Fibroblast of mammary gland (primary cell): Measurements from ENCODE around the gene PDX1.

Experiments
- DNase-seq: peaks from one replicate; pipeline ENCODE4 v3.0.0-alpha.2; 2010; ENCODE audit warnings: low read depth
- H3K4me3 ChIP-seq: 2 replicates; pipeline ENCODE4 v1.5.1; 2011; ENCODE audit warnings: low read depth, mild to moderate bottlenecking, low read length, moderate library complexity; ENCODE audit not compliant: control insufficient read depth
- CTCF ChIP-seq: conservative IDR thresholded peaks from 2 replicates; pipeline ENCODE4 v1.5.1; 2011; ENCODE audit warnings: low read depth, low read length, inconsistent platforms; ENCODE audit not compliant: control insufficient read depth, insufficient read depth

The PDX1 gene

DNA sequence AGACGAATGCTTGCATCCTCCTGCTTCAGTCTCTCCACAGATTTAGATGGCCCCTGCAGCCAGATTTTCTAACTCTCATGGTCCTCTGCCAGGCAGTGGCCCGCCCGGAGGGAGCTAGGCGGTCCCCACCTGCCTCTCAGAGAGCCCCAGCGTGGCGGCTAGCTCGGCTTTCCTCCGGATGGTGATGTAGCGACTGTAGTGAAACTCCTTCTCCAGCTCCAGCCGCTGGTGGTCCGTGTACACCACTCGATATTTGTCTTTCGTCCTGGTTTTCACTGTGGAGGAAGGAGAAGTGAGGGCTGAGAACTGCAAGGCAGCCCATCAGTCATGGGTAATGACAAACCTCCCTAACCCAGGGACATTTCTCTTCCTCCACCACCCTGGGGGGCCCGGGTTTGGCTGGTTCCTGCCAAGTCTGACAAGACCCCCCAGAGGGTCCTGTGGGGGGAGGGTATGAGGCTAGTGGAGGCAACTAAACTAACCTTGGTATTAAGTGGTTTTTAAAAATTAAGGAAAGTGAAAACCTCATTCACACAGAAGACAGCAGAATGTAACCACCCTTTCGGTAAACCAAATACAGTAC lies 45.0 kb downstream of the PDX1 start:
- DNase-seq = no peak
- no peak for TF ChIP-seq CTCF
- H3K4me3 ChIP-seq = no peak overlapping the region

- no peak for DNase-seq
- no peak overlapping the region for H3K4me3 ChIP-seq
Observed at GRCh38 chr13:27965343-27965739, 45.5 kb downstream of the PDX1 start.

GRCh38 chr13:27965740-27966640 lies 46.2 kb downstream of the PDX1 start:
- H3K4me3 ChIP-seq = no peak overlapping the region
- no peak for DNase-seq
- no peak for TF ChIP-seq CTCF

More at GRCh38 chr13:27965343-27965739, 45.5 kb downstream of the PDX1 start:
- no peak for TF ChIP-seq CTCF

DNA sequence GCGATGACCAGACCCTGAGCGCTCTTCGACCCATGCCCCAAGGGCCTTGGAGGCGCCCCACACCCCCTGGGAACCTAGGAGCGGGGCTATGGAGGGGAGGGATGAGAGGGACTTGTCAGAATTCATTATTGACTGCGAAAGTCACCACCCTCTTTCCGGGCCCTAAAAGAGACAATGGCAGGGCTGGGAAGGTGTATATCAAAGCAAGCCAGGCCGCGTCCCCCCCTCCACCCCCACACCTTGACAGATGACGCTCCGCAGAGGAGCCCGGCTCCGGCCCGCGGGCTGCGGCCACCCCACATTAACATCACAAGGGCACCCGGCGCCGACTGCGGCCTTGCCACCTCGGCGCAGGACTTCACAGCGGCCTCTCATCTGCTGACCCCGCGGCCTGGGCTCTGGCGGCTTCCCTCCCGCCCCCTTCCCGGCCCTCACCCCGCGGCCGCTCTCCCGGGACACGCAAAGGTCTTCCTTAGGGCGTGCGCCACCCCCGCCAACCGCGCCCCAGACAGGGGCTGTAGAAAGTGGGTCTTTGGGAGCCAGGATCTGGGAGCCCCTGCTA lies 46.9 kb downstream of the PDX1 start:
- no peak for DNase-seq
- no peak overlapping the region for H3K4me3 ChIP-seq
- TF ChIP-seq CTCF = no peak

- no peak for DNase-seq
- TF ChIP-seq CTCF = no peak
- no peak overlapping the region for H3K4me3 ChIP-seq
Observed at GRCh38 chr13:27967203-27967735, 47.5 kb downstream of the PDX1 start.

DNA sequence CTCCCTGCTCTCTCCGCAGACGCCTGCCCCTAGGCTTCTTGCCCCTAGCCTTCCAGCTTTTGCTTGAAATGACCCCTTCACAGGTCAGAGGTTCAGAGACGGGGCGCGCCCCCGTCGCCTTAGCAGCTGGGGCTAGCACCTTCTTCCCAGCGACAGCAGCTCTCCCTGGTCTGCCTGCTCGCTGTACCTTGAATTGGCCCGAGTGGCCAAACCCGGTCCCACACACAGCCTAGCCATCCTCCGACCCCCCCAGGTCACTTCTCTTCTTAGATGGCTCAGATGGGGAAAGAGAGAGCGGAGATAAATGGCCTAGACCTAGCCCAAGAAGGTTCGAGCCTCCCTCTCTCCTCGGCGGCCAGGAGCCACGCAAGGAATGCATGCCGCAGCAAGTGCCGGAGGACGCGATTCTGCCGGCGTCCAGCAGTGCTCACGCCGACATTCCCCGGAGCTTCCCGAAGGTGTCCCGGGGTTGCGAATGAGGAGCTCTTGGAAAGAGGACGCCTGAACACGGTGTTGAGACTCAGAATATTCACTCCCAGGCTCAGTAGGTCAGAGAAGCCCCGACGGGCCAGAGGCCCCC lies 48.0 kb downstream of the PDX1 start:
- H3K4me3 ChIP-seq = no peak overlapping the region
- TF ChIP-seq CTCF = no peak
- DNase-seq = no peak
